Endothelial cell of umbilical vein (primary cell): Measurements from ENCODE around the gene PDE11A.

Experiments
- EZH2 ChIP-seq: IDR thresholded peaks from 2 replicates; pipeline ENCODE4 v1.6.1; 2012; ENCODE audit warnings: borderline replicate concordance, low read depth, mild to moderate bottlenecking, moderate library complexity, low read length, inconsistent platforms; ENCODE audit not compliant: severe bottlenecking
- FOS ChIP-seq: IDR thresholded peaks from 2 replicates; pipeline ENCODE4 v1.6.1; 2011; ENCODE audit warnings: mild to moderate bottlenecking, low read length, moderate library complexity, borderline replicate concordance; ENCODE audit not compliant: insufficient read depth
- JUN ChIP-seq: IDR thresholded peaks from 2 replicates; pipeline ENCODE4 v1.6.1; 2011; ENCODE audit warnings: borderline replicate concordance, low read depth; ENCODE audit not compliant: insufficient read length, insufficient read depth
- MAX ChIP-seq: IDR thresholded peaks from 2 replicates; pipeline ENCODE4 v1.6.1; 2011; ENCODE audit not compliant: insufficient read depth, insufficient read length
- MYC ChIP-seq: IDR thresholded peaks from one replicate; pipeline ENCODE4 v1.6.1; 2011; ENCODE audit warnings: mild to moderate bottlenecking, low read depth, low read length
- POLR2A ChIP-seq: IDR thresholded peaks from 2 replicates; pipeline ENCODE4 v1.6.1; 2012; ENCODE audit warnings: low read depth, mild to moderate bottlenecking, control low read depth, low read length
- POLR2AphosphoS5 ChIP-seq: IDR thresholded peaks from 2 replicates; pipeline ENCODE4 v1.6.1; 2012; ENCODE audit warnings: low read depth, mild to moderate bottlenecking, control low read depth, low read length, moderate library complexity; ENCODE audit not compliant: insufficient read depth
- TF ChIP-seq, protein P1 (sequence below), 2 donors: IDR thresholded peaks; 1 replicate in 1 of 2; 2 replicates in 1 of 2; pipeline ENCODE4 v1.5.1; 2011; ENCODE audit warnings: low read length in 2 of 2, mild to moderate bottlenecking in 2 of 2, moderate library complexity in 2 of 2, control low read depth in 1 of 2, inconsistent platforms in 1 of 2, low read depth in 1 of 2; ENCODE audit not compliant: insufficient read depth in 1 of 2; ENCODE audit errors: extremely low read depth in 1 of 2

DNA sequence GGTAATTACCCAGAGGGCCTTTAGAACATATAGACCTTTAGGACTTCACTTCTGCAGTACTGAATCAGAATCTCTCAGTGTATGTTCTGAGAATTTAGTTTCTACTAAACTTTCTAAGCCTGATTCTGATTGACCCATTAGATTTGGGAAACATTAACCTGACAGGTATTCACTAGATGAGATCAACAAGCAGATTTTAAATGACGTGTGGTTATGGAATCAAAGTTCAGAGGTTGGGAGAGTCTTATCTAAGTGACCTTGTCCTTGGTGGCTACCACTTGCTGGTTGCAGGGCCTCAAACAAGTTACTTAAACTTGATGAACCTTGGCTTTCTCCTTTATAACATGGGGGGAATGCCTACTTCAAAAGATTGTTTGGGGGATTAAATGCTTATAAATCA lies 198.7 kb downstream of the PDE11A start:
- TF ChIP-seq, protein P1, sequence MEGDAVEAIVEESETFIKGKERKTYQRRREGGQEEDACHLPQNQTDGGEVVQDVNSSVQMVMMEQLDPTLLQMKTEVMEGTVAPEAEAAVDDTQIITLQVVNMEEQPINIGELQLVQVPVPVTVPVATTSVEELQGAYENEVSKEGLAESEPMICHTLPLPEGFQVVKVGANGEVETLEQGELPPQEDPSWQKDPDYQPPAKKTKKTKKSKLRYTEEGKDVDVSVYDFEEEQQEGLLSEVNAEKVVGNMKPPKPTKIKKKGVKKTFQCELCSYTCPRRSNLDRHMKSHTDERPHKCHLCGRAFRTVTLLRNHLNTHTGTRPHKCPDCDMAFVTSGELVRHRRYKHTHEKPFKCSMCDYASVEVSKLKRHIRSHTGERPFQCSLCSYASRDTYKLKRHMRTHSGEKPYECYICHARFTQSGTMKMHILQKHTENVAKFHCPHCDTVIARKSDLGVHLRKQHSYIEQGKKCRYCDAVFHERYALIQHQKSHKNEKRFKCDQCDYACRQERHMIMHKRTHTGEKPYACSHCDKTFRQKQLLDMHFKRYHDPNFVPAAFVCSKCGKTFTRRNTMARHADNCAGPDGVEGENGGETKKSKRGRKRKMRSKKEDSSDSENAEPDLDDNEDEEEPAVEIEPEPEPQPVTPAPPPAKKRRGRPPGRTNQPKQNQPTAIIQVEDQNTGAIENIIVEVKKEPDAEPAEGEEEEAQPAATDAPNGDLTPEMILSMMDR (IDR thresholded peaks at IDR 0.05; ENCODE audit: extremely low read depth in 1 of 2, insufficient read depth in 1 of 2, low read depth in 1 of 2, low read length in 2 of 2): no peak
- no peak for TF ChIP-seq POLR2A
- TF ChIP-seq POLR2AphosphoS5: no peak
- no peak for TF ChIP-seq MAX
- no peak for TF ChIP-seq JUN
- no peak for TF ChIP-seq EZH2
- TF ChIP-seq FOS: no peak
- no peak for TF ChIP-seq MYC
